NB4 (cell line): ENCODE results near the gene PPFIA4.

Experiments used
- POLR2A ChIP-seq: IDR thresholded peaks from 2 replicates; pipeline ENCODE4 v1.6.1; 2011; ENCODE audit warnings: mild to moderate bottlenecking; ENCODE audit not compliant: insufficient read length; ENCODE audit errors: extremely low read depth
- TF ChIP-seq, protein P1 (sequence below): IDR thresholded peaks from one replicate; pipeline ENCODE4 v1.5.1; 2012; ENCODE audit warnings: low read depth, low read length

DNA sequence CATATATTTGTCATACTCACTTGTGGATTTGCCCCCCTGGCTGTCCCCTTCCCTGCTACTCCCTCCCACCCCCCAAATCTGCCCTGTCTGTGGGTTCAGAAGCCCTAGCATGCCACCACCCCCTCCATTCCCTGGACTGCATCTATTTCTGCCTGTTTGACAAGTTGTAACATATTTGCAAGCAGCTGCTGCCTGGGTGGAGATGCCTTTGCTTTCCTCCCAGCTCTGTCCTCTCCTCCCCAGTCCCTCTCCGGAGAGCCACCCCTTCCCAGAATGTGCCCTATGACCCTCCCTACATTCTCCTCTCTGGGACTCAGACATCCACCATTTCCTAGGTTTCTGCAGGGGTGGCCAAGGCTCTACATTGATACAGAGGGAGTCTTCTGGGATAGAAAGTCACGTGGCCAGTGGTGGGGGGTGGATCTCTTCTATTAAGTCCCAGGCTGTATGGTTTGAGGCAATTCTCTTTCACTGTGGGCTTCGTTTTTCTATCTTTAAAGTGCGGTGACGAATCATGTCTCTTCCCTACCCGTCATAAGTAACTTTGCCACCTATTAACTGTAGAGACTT, 65.6 kb downstream of the PPFIA4 start:
- TF ChIP-seq, protein P1, sequence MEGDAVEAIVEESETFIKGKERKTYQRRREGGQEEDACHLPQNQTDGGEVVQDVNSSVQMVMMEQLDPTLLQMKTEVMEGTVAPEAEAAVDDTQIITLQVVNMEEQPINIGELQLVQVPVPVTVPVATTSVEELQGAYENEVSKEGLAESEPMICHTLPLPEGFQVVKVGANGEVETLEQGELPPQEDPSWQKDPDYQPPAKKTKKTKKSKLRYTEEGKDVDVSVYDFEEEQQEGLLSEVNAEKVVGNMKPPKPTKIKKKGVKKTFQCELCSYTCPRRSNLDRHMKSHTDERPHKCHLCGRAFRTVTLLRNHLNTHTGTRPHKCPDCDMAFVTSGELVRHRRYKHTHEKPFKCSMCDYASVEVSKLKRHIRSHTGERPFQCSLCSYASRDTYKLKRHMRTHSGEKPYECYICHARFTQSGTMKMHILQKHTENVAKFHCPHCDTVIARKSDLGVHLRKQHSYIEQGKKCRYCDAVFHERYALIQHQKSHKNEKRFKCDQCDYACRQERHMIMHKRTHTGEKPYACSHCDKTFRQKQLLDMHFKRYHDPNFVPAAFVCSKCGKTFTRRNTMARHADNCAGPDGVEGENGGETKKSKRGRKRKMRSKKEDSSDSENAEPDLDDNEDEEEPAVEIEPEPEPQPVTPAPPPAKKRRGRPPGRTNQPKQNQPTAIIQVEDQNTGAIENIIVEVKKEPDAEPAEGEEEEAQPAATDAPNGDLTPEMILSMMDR, result no peak
- no peak for TF ChIP-seq POLR2A
